HEK293 (cell line): ENCODE measurements around the gene MYMK.

ENCODE experiments used
- CTCF ChIA-PET: fragments of 350-600 bp; formaldehyde crosslinking; extraction: SDS; loops from one replicate; lab custom pipeline; 2021; ENCODE audit warnings: antibody characterized with exemption; lab: Yijun Ruan, JAX
- POLR2A ChIA-PET: fragments of 300-600 bp; formaldehyde crosslinking; extraction: SDS; loops from one replicate; lab custom pipeline; 2020; ENCODE audit warnings: antibody characterized with exemption, inconsistent platforms; lab: Yijun Ruan, JAX
- H3K27ac ChIP-seq: fragments of 200-500 bp; sonication (Bioruptor generic); 2 replicates; pipeline ENCODE4 v1.5.1; 2014; ENCODE audit warnings: low read depth, low read length, control low read depth, inconsistent platforms; ENCODE audit errors: extremely low read depth
- H3K36me3 ChIP-seq, 2 experiments: fragments of 200-500 bp in 1 of 2; sonication (Bioruptor generic) in 1 of 2; 1 replicate in 1 of 2; 2 replicates in 1 of 2; pipeline ENCODE4 v1.5.1; 2014 to 2017; ENCODE audit warnings: inconsistent platforms in 2 of 2, low read length in 2 of 2; ENCODE audit not compliant: control insufficient read depth in 2 of 2, insufficient read depth in 1 of 2
- H3K4me1 ChIP-seq: fragments of 200-500 bp; sonication (Bioruptor generic); 2 replicates; pipeline ENCODE4 v1.5.1; 2014; ENCODE audit warnings: mild to moderate bottlenecking, low read length, inconsistent platforms; ENCODE audit not compliant: control insufficient read depth, insufficient read depth
- H3K4me3 ChIP-seq: 2 replicates; pipeline ENCODE4 v1.5.1; 2011; ENCODE audit warnings: low read depth, mild to moderate bottlenecking, control low read depth, low read length, moderate library complexity
- H3K9me3 ChIP-seq: fragments of 200-500 bp; sonication (Bioruptor generic); 2 replicates; pipeline ENCODE4 v1.5.1; 2014; ENCODE audit warnings: low read depth, low read length, inconsistent platforms; ENCODE audit not compliant: control insufficient read depth, insufficient read depth
- GLIS1 ChIP-seq: fragments of 450-650 bp; formaldehyde crosslinking; IDR thresholded peaks from 2 replicates; pipeline ENCODE4 v1.5.1; 2016; ENCODE audit warnings: missing biosample characterization, missing genetic modification characterization
- HOXC10 ChIP-seq: sonication (generic); formaldehyde crosslinking; IDR thresholded peaks from 2 replicates; pipeline ENCODE4 v1.8.1; 2023; ENCODE audit warnings: mild to moderate bottlenecking, missing genetic modification reagents
- INSM2 ChIP-seq: fragments of 450-650 bp; formaldehyde crosslinking; IDR thresholded peaks from 2 replicates; pipeline ENCODE4 v1.5.1; 2016; ENCODE audit warnings: missing biosample characterization, missing genetic modification characterization
- KLF8 ChIP-seq: fragments of 450-650 bp; formaldehyde crosslinking; IDR thresholded peaks from 2 replicates; pipeline ENCODE4 v1.5.1; 2016; ENCODE audit warnings: missing biosample characterization, missing genetic modification characterization
- MZF1 ChIP-seq: fragments of 450-650 bp; formaldehyde crosslinking; IDR thresholded peaks from 2 replicates; pipeline ENCODE4 v1.5.1; 2017; ENCODE audit warnings: missing biosample characterization, missing genetic modification characterization, borderline replicate concordance
- SCRT1 ChIP-seq: fragments of 450-650 bp; formaldehyde crosslinking; IDR thresholded peaks from 2 replicates; pipeline ENCODE4 v1.5.1; 2016; ENCODE audit warnings: missing biosample characterization, missing genetic modification characterization, borderline replicate concordance
- SCRT2 ChIP-seq: fragments of 450-650 bp; formaldehyde crosslinking; IDR thresholded peaks from 2 replicates; pipeline ENCODE4 v1.5.1; 2016; ENCODE audit warnings: missing biosample characterization, missing genetic modification characterization
- TCF7L2 ChIP-seq: IDR thresholded peaks from 2 replicates; pipeline ENCODE4 v1.6.1; 2011; ENCODE audit warnings: low read depth, mild to moderate bottlenecking, inconsistent platforms, low read length, moderate library complexity, borderline replicate concordance
- YY1 ChIP-seq: fragments of 450-650 bp; formaldehyde crosslinking; IDR thresholded peaks from 2 replicates; pipeline ENCODE4 v1.5.1; 2018; ENCODE audit warnings: missing biosample characterization, missing genetic modification characterization
- ZBTB21 ChIP-seq: fragments of 450-650 bp; formaldehyde crosslinking; IDR thresholded peaks from 2 replicates; pipeline ENCODE4 v1.5.1; 2017; ENCODE audit warnings: missing biosample characterization, missing genetic modification characterization
- ZBTB6 ChIP-seq: fragments of 450-650 bp; formaldehyde crosslinking; IDR thresholded peaks from 2 replicates; pipeline ENCODE4 v1.5.1; 2017; ENCODE audit warnings: missing biosample characterization, missing genetic modification characterization
- ZNF10 ChIP-seq: fragments of 450-650 bp; formaldehyde crosslinking; IDR thresholded peaks from 2 replicates; pipeline ENCODE4 v1.5.1; 2017; ENCODE audit warnings: missing biosample characterization, missing genetic modification characterization
- ZNF174 ChIP-seq: fragments of 450-650 bp; formaldehyde crosslinking; IDR thresholded peaks from 2 replicates; pipeline ENCODE4 v1.5.0; 2017; ENCODE audit warnings: missing biosample characterization, mild to moderate bottlenecking, missing genetic modification characterization
- ZNF202 ChIP-seq: fragments of 450-650 bp; formaldehyde crosslinking; IDR thresholded peaks from 2 replicates; pipeline ENCODE4 v1.5.1; 2016; ENCODE audit warnings: missing biosample characterization, missing genetic modification characterization, borderline replicate concordance
- ZNF239 ChIP-seq: fragments of 450-650 bp; formaldehyde crosslinking; IDR thresholded peaks from 2 replicates; pipeline ENCODE4 v1.5.1; 2016; ENCODE audit warnings: missing biosample characterization, missing genetic modification characterization
- ZNF274 ChIP-seq, 2 experiments: fragments of 200-500 bp in 1 of 2; fragments of 450-650 bp in 1 of 2; sonication (Bioruptor generic) in 1 of 2; formaldehyde crosslinking in 1 of 2; IDR thresholded peaks; 2 replicates each; pipeline versions ENCODE4 v1.5.1 to v1.6.1; 2014 to 2016; ENCODE audit warnings: borderline replicate concordance in 1 of 2, inconsistent platforms in 1 of 2, low read length in 1 of 2, missing biosample characterization in 1 of 2, missing genetic modification characterization in 1 of 2
- ZNF366 ChIP-seq: fragments of 450-650 bp; formaldehyde crosslinking; conservative IDR thresholded peaks from 2 replicates; pipeline ENCODE4 v1.5.1; 2016; ENCODE audit warnings: missing biosample characterization, missing genetic modification characterization
- ZNF423 ChIP-seq: fragments of 450-650 bp; formaldehyde crosslinking; IDR thresholded peaks from 2 replicates; pipeline ENCODE4 v1.5.1; 2016; ENCODE audit warnings: missing biosample characterization, missing genetic modification characterization
- ZNF433 ChIP-seq: fragments of 450-650 bp; formaldehyde crosslinking; IDR thresholded peaks from 2 replicates; pipeline ENCODE4 v1.5.1; 2016; ENCODE audit warnings: missing biosample characterization, missing genetic modification characterization, low read depth
- ZNF549 ChIP-seq: fragments of 450-650 bp; IDR thresholded peaks from 2 replicates; pipeline ENCODE4 v1.5.1; 2018; ENCODE audit warnings: missing biosample characterization, missing genetic modification characterization, mild to moderate bottlenecking, inconsistent platforms, moderate library complexity
- ZNF596 ChIP-seq: fragments of 450-650 bp; IDR thresholded peaks from 2 replicates; pipeline ENCODE4 v1.5.0; 2018; ENCODE audit warnings: missing biosample characterization, mild to moderate bottlenecking, missing genetic modification characterization, moderate library complexity
- ZNF600 ChIP-seq: fragments of 450-650 bp; formaldehyde crosslinking; IDR thresholded peaks from 2 replicates; pipeline ENCODE4 v1.5.1; 2016; ENCODE audit warnings: missing biosample characterization, missing genetic modification characterization
- ZNF654 ChIP-seq: fragments of 450-650 bp; formaldehyde crosslinking; IDR thresholded peaks from 2 replicates; pipeline ENCODE4 v1.5.1; 2016; ENCODE audit warnings: low read depth, missing biosample characterization, missing genetic modification characterization
- ZNF747 ChIP-seq: fragments of 450-650 bp; formaldehyde crosslinking; IDR thresholded peaks from 2 replicates; pipeline ENCODE4 v1.5.1; 2016; ENCODE audit warnings: missing biosample characterization, missing genetic modification characterization
- ZNF777 ChIP-seq: fragments of 450-650 bp; formaldehyde crosslinking; IDR thresholded peaks from 2 replicates; pipeline ENCODE4 v1.5.1; 2017; ENCODE audit warnings: missing biosample characterization, missing genetic modification characterization, borderline replicate concordance

Gene MYMK

GRCh38 chr9:133552236-133552635 is 27.5 kb upstream of the MYMK start:
- no peaks in the 10 kb centered on the region for H3K4me1 ChIP-seq
- no peak overlapping the region for H3K4me3 ChIP-seq
- no peaks in the 10 kb centered on the region for H3K36me3 ChIP-seq
- POLR2A ChIA-PET, result no interaction called here
- H3K27ac ChIP-seq, result no peak overlapping the region
- no peaks in the 10 kb centered on the region for H3K9me3 ChIP-seq
- TF ChIP-seq MZF1 (tag by site-specific recombination) (no peak), ZBTB6 (tag by site-specific recombination) (no peak), ZNF202 (tag by site-specific recombination) (no peak), ZNF366 (tag by site-specific recombination) (no peak), ZNF274 (IDR thresholded peaks at IDR 0.05; ENCODE audit: low read length) (no peak), ZNF274 (tag by site-specific recombination; IDR thresholded peaks at IDR 0.05; ENCODE audit: borderline replicate concordance) (no peak), ZNF10 (tag by site-specific recombination) (no peak), ZBTB21 (tag by site-specific recombination) (no peak)
- CTCF ChIA-PET, result no interaction called here

DNA sequence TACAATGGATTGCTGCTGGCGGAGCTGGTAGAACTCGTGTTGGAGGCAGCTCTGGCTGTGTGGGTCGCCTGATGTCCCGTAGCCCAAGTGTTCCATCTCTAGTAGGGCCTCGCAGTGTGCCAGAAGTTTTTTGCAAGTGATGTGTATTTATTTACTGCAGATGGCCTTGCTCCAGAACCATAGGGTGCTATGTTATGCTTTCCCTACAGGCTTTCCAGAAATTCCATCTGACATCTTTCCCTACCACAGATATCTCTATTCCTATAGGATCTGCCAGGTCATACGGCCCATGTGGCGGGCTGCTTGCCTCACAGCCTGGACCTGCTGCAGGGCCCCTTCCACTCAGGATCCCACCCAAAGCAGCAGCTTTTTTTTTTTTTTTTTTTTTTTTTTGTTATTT is 26.7 kb upstream of the MYMK start:
- POLR2A ChIA-PET, result no interaction called here
- no peak overlapping the region for H3K4me3 ChIP-seq
- no peaks in the 10 kb centered on the region for H3K36me3 ChIP-seq
- H3K27ac ChIP-seq, result no peak overlapping the region
- no peaks in the 10 kb centered on the region for H3K4me1 ChIP-seq
- H3K9me3 ChIP-seq, result no peaks in the 10 kb centered on the region
- CTCF ChIA-PET, result interaction anchor here (0.6 kb wide), 1 partner anchor 287 kb away, joined by 3 read pairs; no protein-coding TSS in a partner anchor
- TF ChIP-seq ZNF596 (tag by site-specific recombination) (no peak), ZNF174 (tag by site-specific recombination) (no peak), SCRT1 (no peak), ZNF600 (tag by site-specific recombination) (no peak), ZNF274 (IDR thresholded peaks at IDR 0.05; ENCODE audit: low read length) (no peak), ZNF274 (tag by site-specific recombination; IDR thresholded peaks at IDR 0.05; ENCODE audit: borderline replicate concordance) (no peak), TCF7L2 (no peak), ZNF654 (tag by site-specific recombination) (no peak), ZNF202 (tag by site-specific recombination) (no peak), ZNF423 (tag by site-specific recombination) (no peak), KLF8 (tag by site-specific recombination) (no peak), ZNF549 (tag by site-specific recombination) (no peak), ZNF777 (tag by site-specific recombination) (no peak), ZNF747 (tag by site-specific recombination) (no peak)
- TF ChIP-seq, all 188 proteins: peak for 0

- CTCF ChIA-PET, result interaction anchor here (1.3 kb wide), 1 partner anchor 15 kb away, joined by 3 read pairs; no protein-coding TSS in a partner anchor
- no peaks in the 10 kb centered on the region for H3K36me3 ChIP-seq
- no peak overlapping the region for H3K27ac ChIP-seq
- no peak for TF ChIP-seq GLIS1
- no peak for TF ChIP-seq HOXC10 (CRISPR knock-in tag)
- TF ChIP-seq ZNF239 (tag by site-specific recombination), result no peak
- TF ChIP-seq INSM2 (tag by site-specific recombination), result no peak
- TF ChIP-seq SCRT2 (tag by site-specific recombination), result no peak
- no peak for TF ChIP-seq YY1 (tag by site-specific recombination)
- TF ChIP-seq ZNF433 (tag by site-specific recombination), result no peak
- no peaks in the 10 kb centered on the region for H3K4me1 ChIP-seq
- no peak overlapping the region for H3K4me3 ChIP-seq
- POLR2A ChIA-PET, result no interaction called here
- no peaks in the 10 kb centered on the region for H3K9me3 ChIP-seq
Measured at GRCh38 chr9:133547116-133547515, 22.4 kb upstream of the MYMK start.
